Inflammatory macrophage treated with lipopolysaccharide for 1 hour (primary cell): ENCODE measurements around the gene PCNX1.

ENCODE experiments used
- DNase-seq, 2 donors: peaks; one replicate each; pipeline ENCODE4 v3.0.0-alpha.2; 2020 to 2022

The PCNX1 gene

GRCh38 chr14:70889555-70889954, 17.7 kb upstream of the PCNX1 start:
- DNase-seq: no peak

GRCh38 chr14:70890826-70891659, 16.2 kb upstream of the PCNX1 start:
- DNase-seq: no peak

GRCh38 chr14:70891737-70892136, 15.5 kb upstream of the PCNX1 start:
- DNase-seq: no peak

GRCh38 chr14:70893062-70893845, 14.0 kb upstream of the PCNX1 start:
- DNase-seq: no peak

GRCh38 chr14:70893858-70894291, 13.4 kb upstream of the PCNX1 start:
- peak in 1 of 2 donors; percentile 53 for DNase-seq

GRCh38 chr14:70894868-70895267, 12.4 kb upstream of the PCNX1 start:
- peak; percentile 43 to 81 for DNase-seq

- no peak for DNase-seq
These were observed 10.9 kb upstream of the PCNX1 start for GRCh38 chr14:70896317-70896716.

- no peak for DNase-seq
These were observed 10.3 kb upstream of the PCNX1 start for GRCh38 chr14:70896981-70897380.

- no peak for DNase-seq
These were observed 9.8 kb upstream of the PCNX1 start for GRCh38 chr14:70897464-70897863.

GRCh38 chr14:70898111-70898745, 9.0 kb upstream of the PCNX1 start:
- no peak for DNase-seq

- DNase-seq: no peak
These were observed 6.0 kb upstream of the PCNX1 start for GRCh38 chr14:70901269-70901668.

- DNase-seq: no peak
These were observed 5.1 kb upstream of the PCNX1 start for GRCh38 chr14:70902184-70902583.

- DNase-seq: no peak
These were observed 2.9 kb upstream of the PCNX1 start for GRCh38 chr14:70904373-70904772.

- peak; percentile 37 to 56 for DNase-seq
These were observed 2.0 kb upstream of the PCNX1 start for GRCh38 chr14:70905301-70905700.

GRCh38 chr14:70906793-70907175, 475 bp upstream of the PCNX1 start:
- DNase-seq: no peak

GRCh38 chr14:70907996-70908934, 1.0 kb downstream of the PCNX1 start:
- DNase-seq: peak; percentile 26 to 46

- no peak for DNase-seq
These were observed 1.8 kb downstream of the PCNX1 start for GRCh38 chr14:70908935-70909641.

- no peak for DNase-seq
These were observed 2.7 kb downstream of the PCNX1 start for GRCh38 chr14:70909733-70910614.

- DNase-seq: no peak
These were observed 8.2 kb downstream of the PCNX1 start for GRCh38 chr14:70915415-70915814.

- DNase-seq: no peak
These were observed 9.0 kb downstream of the PCNX1 start for GRCh38 chr14:70916300-70916699.

GRCh38 chr14:70916799-70917198, 9.5 kb downstream of the PCNX1 start:
- DNase-seq: peak; percentile 41 to 43
